Uterus (tissue), 2 donors: ENCODE measurements around the gene GP5.

Experiments
- CTCF ChIP-seq, 4 experiments: fragments of 200-600 bp in 2 of 4; fragments of 450-650 bp in 2 of 4; sonication (generic) in 2 of 4; IDR thresholded peaks; one replicate each; pipeline ENCODE4 v1.5.1; 2016 to 2019; ENCODE audit warnings: antibody characterized with exemption in 4 of 4, mild to moderate bottlenecking in 2 of 4, moderate library complexity in 1 of 4
- POLR2A ChIP-seq, 2 donors: fragments of 450-650 bp; IDR thresholded peaks; one replicate each; pipeline ENCODE4 v1.6.1; 2016; ENCODE audit warnings: antibody characterized with exemption in 2 of 2, mild to moderate bottlenecking in 1 of 2, moderate library complexity in 1 of 2

- TF ChIP-seq POLR2A (IDR thresholded peaks at IDR 0.05) (no peak), CTCF (IDR thresholded peaks at IDR 0.05) (no peak)
Observed at GRCh38 chr3:194381460-194381875, 17.6 kb downstream of the GP5 start.
